SK-N-MC (cell line): ENCODE data around the gene SYTL1.

Experiments
- DNase-seq: peaks from one replicate; pipeline ENCODE4 v3.0.0-alpha.2; 2011; ENCODE audit warnings: low read depth, low spot score
- H3K27ac ChIP-seq: fragments of 200-600 bp; sonication (generic); 2 replicates; pipeline ENCODE4 v1.5.1; 2016; ENCODE audit warnings: mixed run types
- H3K36me3 ChIP-seq: fragments of 200-600 bp; sonication (generic); 2 replicates; pipeline ENCODE4 v1.6.1; 2017; ENCODE audit warnings: antibody characterized with exemption, low read length, mixed read lengths; ENCODE audit not compliant: insufficient read depth
- H3K4me3 ChIP-seq: fragments of 200-600 bp; sonication (generic); 2 replicates; pipeline ENCODE4 v1.5.1; 2016
- H3K9ac ChIP-seq: fragments of 200-600 bp; sonication (generic); 2 replicates; pipeline ENCODE4 v1.8.0; 2017; ENCODE audit warnings: mixed run types, mixed read lengths; ENCODE audit not compliant: insufficient read length
- H3K9me3 ChIP-seq: fragments of 200-600 bp; sonication (generic); 2 replicates; pipeline ENCODE4 v1.6.1; 2017; ENCODE audit warnings: low read depth, mild to moderate bottlenecking, antibody characterized with exemption, low read length, moderate library complexity, mixed read lengths
- EZH2 ChIP-seq: fragments of 200-600 bp; sonication (generic); IDR thresholded peaks from one replicate; pipeline ENCODE4 v1.6.1; 2017; ENCODE audit warnings: antibody characterized with exemption
- FOXP2 ChIP-seq: optimal IDR thresholded peaks from 2 replicates; pipeline ENCODE3; 2011; ENCODE audit warnings: mild to moderate bottlenecking, moderate library complexity; ENCODE audit not compliant: insufficient read depth; ENCODE audit errors: extremely low read length, control extremely low read depth
- POLR2AphosphoS5 ChIP-seq: IDR thresholded peaks from 2 replicates; pipeline ENCODE4 v1.6.1; 2012; ENCODE audit warnings: mild to moderate bottlenecking, low read depth, low read length, borderline replicate concordance

Gene SYTL1

GRCh38 chr1:27341525-27342252 is at the start of gene SYTL1:
SYTL1 (plus strand) TSS chr1:27342022; CDS start chr1:27345335, 3,313 bp downstream.
- no peak for TF ChIP-seq POLR2AphosphoS5
- TF ChIP-seq FOXP2 = no peak
- TF ChIP-seq EZH2 = no peak
- no peak within 1 kb of the TSS for H3K27ac ChIP-seq
- no peaks in the 10 kb centered on the region for H3K9me3 ChIP-seq
- H3K36me3 ChIP-seq = no peaks in the 10 kb centered on the region; the same call in 1 of the 2 replicates
- peak within 1 kb of the TSS; percentile 14 for H3K9ac ChIP-seq
- H3K4me3 ChIP-seq = peak within 1 kb of the TSS; percentile 54
- no peak for DNase-seq

GRCh38 chr1:27292106-27292505 is 49.7 kb upstream of the SYTL1 start:
- TF ChIP-seq FOXP2 = no peak
- TF ChIP-seq POLR2AphosphoS5 = no peak
- TF ChIP-seq EZH2 = no peak
- no peak for DNase-seq
- no peak overlapping the region for H3K27ac ChIP-seq
- H3K9ac ChIP-seq = no peak overlapping the region
- H3K36me3 ChIP-seq = no peaks in the 10 kb centered on the region; the same call in 1 of the 2 replicates
- H3K9me3 ChIP-seq = no peaks in the 10 kb centered on the region
- H3K4me3 ChIP-seq = no peak overlapping the region

GRCh38 chr1:27293915-27294314 is 47.9 kb upstream of the SYTL1 start:
- no peak overlapping the region for H3K27ac ChIP-seq
- H3K9me3 ChIP-seq = no peaks in the 10 kb centered on the region
- no peak overlapping the region for H3K9ac ChIP-seq
- no peak for TF ChIP-seq FOXP2
- no peak for TF ChIP-seq EZH2
- TF ChIP-seq POLR2AphosphoS5 = no peak
- no peak overlapping the region for H3K4me3 ChIP-seq
- H3K36me3 ChIP-seq = no peaks in the 10 kb centered on the region; the same call in 1 of the 2 replicates
- DNase-seq = no peak

GRCh38 chr1:27296773-27297291 is 45.0 kb upstream of the SYTL1 start:
- Histone ChIP-seq H3K9me3 (no peaks in the 10 kb centered on the region), H3K36me3 (no peaks in the 10 kb centered on the region; the same call in 1 of the 2 replicates), H3K9ac (no peak overlapping the region), H3K27ac (no peak overlapping the region), H3K4me3 (no peak overlapping the region)
- DNase-seq = peak; percentile 5
- TF ChIP-seq EZH2 (no peak), FOXP2 (no peak), POLR2AphosphoS5 (no peak)

- Histone ChIP-seq H3K9me3 (no peaks in the 10 kb centered on the region), H3K4me3 (no peak overlapping the region), H3K36me3 (no peaks in the 10 kb centered on the region; the same call in 1 of the 2 replicates), H3K9ac (no peak overlapping the region), H3K27ac (no peak overlapping the region)
- DNase-seq = no peak
- no peak for TF ChIP-seq FOXP2
- no peak for TF ChIP-seq POLR2AphosphoS5
- TF ChIP-seq EZH2 = no peak
Measured at GRCh38 chr1:27297903-27298302, 43.9 kb upstream of the SYTL1 start.

- Histone ChIP-seq H3K9ac (no peak overlapping the region), H3K27ac (peak overlapping the region; percentile 70), H3K9me3 (no peaks in the 10 kb centered on the region), H3K36me3 (no peaks in the 10 kb centered on the region; the same call in 1 of the 2 replicates), H3K4me3 (no peak overlapping the region)
- DNase-seq = no peak
- TF ChIP-seq POLR2AphosphoS5 (no peak), FOXP2 (no peak), EZH2 (no peak)
Measured at GRCh38 chr1:27298632-27299384, 43.0 kb upstream of the SYTL1 start.

GRCh38 chr1:27299385-27300271 is 42.2 kb upstream of the SYTL1 start:
- no peak for DNase-seq
- H3K27ac ChIP-seq = peak overlapping the region; percentile 70
- no peaks in the 10 kb centered on the region for H3K9me3 ChIP-seq
- H3K9ac ChIP-seq = no peak overlapping the region
- H3K4me3 ChIP-seq = no peak overlapping the region
- TF ChIP-seq POLR2AphosphoS5 = no peak
- TF ChIP-seq FOXP2 = no peak
- no peak for TF ChIP-seq EZH2
- H3K36me3 ChIP-seq = no peaks in the 10 kb centered on the region; the same call in 1 of the 2 replicates
